Measurements from ENCODE around the gene KIF15.

- no peak for TF ChIP-seq CTCF (IDR thresholded peaks at IDR 0.05)
- TF ChIP-seq POLR2A (IDR thresholded peaks at IDR 0.05), result no peak
- no peak for TF ChIP-seq EP300 (IDR thresholded peaks at IDR 0.05)
Observed at GRCh38 chr3:44802011-44802410, 40.4 kb downstream of the KIF15 start.
